ENCODE data around the gene ZBTB20.

Gene ZBTB20

GRCh38 chr3:114455432-114455831 is 691.7 kb downstream of the ZBTB20 start:
- DNase-seq = no peak

- DNase-seq = no peak
These were observed 692.4 kb downstream of the ZBTB20 start for GRCh38 chr3:114454551-114455251.

- DNase-seq = no peak
These were observed 693.7 kb downstream of the ZBTB20 start for GRCh38 chr3:114453361-114453780.

DNA sequence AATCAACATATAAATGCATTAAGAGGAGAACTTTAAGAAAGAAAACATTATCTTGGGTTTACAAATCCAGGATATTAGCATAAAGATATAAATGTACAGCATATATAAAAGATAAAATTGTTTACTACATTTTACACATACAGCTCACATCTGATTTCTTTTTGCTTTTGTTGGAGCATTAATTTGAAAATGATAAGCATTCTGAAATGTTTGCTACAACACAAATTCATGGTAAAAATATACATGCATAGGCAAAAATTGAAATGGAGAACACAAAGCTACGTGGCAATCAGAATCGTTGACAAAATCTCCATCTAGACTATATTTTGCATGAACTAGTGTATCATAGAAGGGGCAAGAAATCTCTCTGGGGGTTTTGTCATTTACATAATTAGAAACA is 694.2 kb downstream of the ZBTB20 start:
- no peak for DNase-seq

DNA sequence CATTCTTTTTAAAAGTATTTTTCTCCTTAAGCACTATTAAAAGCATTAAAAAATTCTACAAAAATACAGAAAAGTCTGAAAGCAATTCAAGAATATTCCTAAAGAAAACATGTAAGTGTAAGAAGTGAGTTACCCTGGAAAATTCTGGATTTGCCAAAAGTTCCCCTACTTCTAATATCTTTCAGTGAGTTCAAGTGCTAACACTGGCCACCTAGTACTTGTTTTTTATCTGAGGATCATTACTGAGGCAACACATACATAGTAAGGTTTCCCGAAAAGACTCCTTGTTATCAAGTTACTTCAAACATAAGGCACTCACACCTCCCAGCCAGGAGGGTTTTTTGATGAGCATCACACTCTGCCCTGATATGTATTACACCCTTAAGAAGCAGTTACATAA is 694.8 kb downstream of the ZBTB20 start:
- no peak for DNase-seq

- no peak for DNase-seq
These were observed 695.5 kb downstream of the ZBTB20 start for GRCh38 chr3:114451561-114452018.

DNA sequence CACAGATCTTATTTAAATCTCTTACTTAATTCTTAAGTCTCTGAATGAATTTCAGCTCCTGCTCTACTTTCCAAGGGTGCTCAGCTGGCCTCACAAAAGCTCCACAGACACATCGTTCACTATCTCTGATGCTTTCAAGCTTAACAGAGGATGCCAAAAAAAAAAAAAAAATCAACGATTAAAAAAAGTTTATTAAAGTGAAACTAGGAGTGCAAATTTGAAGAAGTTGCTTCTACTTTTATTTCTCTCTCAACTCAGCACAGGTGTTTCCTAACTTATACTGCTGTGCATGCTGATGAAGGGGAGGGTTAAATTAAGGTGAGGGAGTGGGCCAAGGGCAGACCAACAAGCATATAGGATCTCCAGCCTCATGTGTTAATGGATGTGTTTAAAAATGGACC is 696.0 kb downstream of the ZBTB20 start:
- DNase-seq = no peak

DNA sequence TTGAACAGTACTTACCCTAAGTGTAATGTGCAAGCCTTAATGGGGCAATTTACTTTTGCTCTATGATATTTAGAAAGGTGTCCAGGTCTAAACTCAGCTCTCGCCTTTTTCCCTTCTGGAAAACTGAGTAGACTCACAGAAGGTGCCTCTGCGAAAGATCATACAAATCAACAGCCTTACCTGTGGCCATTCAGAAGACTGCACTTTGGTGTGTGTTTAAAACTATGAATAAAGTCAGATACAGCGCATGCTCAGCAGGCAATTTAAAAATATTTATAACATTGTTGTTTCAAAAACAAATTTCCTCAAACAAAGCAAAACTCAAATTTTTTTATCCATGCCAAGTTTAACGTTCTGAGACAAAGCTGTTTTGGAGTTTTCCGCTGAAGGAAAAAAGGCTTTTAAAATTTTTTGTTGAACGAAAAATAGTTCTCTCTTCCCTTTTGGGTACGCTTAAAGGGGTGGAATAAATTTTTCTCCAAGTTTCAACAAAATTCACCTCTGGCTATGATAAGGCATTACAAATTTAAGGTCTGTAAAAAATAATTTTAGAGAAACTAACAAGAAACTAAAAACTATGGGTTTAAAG is 697.0 kb downstream of the ZBTB20 start:
- DNase-seq = no peak

DNA sequence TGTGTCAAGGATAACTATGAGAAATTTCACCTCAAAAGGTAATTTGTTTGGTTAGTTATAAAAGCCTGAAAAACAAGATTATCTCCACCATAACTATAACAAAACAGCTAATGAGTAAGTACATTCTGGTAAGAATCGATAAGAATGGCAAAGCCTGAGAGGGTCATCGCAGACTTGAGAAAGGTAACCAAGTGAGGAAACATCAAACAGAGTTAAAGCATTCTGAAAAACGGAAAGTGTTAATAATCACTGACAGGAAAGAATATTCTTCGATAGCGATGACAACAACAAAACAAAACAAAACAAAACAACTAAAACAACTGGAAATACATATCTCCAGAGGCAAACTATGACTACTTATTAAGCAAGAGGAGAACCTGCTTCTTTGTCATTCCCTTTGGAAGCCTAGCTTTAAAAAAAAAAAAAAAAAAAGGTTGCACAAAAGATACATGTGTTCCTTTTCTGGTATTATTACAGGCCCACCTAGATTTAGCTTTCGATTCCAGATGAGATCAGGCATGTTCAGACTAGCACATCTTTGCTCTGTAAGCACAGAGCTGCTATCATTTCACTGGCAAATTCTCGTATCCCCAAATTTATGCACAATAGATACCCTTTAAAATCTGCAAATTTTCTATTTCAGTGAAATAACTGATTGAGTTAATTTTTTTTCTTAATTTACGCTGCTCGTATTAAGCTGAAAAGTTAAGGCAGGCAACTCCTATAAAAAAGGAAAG is 697.6 kb downstream of the ZBTB20 start:
- DNase-seq = no peak

DNA sequence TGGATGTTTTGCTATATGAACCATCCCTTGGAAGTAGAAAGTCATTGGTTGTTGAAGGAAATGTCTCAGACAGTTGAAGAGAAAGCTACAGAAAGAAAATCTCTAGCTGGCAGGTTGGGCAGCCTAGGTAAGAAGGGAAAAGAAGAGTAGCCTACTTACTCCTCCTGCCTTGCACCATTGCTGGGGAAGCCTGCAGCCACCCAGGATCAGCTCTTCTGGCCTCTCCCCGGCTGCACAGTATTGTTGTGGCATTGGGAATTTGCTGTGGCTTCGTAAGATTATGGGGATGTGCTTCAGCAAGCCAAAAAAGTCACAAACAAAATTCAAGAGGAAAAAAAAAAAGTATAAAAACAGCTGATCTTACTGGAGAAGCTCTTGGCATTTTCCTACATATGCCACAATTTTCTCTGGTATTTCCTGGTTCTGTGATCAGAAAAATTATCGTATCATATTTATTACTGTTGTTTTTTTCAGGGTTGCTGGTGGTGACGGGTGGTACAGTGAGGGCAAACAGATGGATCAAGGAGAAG is 699.1 kb downstream of the ZBTB20 start:
- no peak for DNase-seq

DNA sequence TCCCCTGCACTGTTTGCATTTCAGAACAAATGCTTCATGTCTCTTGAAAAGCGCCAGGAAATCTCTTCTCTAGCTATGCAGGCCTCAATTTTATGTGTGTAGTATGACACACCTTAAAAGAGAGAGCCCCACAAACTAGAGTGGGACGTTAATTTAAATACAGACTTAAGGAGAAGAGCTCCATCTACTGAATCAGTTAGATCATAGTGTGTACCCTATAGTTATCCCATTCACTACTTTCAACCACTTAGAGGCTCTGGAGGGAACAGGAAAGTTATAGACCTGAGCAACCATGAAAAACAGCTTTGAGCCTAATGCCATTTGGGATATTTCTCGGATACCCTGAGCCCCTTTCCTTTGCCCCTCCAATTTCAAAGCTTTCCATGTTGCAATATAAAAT is 699.5 kb downstream of the ZBTB20 start:
- no peak for DNase-seq

DNA sequence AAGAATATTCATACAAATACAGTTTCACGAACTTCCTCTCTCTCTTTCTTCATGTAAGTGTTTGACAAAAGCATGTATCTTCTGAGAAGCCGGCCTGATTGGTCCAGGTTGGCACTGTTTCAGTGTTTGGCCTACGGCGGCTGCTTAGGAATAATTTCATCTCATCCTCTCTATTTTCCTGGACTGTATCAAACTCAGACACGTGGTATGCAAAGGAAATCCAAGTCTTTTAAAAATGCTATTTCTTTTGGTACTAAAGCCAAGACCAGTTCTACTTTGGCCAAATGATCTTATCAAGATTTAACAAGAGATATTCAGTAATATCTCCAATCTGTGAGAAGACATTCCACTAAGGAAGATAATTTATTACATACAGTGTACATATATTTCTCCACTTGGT is 700.5 kb downstream of the ZBTB20 start:
- no peak for DNase-seq

DNA sequence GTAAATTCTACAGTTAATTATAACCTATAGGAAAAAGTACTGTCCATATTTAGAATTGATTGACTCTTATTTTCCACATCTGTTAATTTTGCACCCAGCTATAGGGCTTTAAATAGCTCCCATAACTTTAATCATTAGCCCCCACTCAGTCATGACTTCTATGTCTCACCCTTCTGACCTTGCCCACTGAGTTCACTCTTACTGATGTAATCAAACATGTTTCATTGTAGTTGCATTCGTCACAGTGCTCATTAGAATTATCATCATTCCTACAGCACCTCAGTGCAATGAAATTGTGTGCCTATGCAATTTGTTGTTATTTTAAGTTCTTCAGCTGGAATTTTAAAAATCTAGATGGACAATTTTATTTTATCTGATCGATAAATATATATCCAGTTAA is 701.9 kb downstream of the ZBTB20 start:
- no peak for DNase-seq

- no peak for DNase-seq
These were observed 702.9 kb downstream of the ZBTB20 start for GRCh38 chr3:114444216-114444615.

GRCh38 chr3:114442246-114442645 is 704.8 kb downstream of the ZBTB20 start:
- no peak for DNase-seq

- no peak for DNase-seq
These were observed 705.7 kb downstream of the ZBTB20 start for GRCh38 chr3:114441386-114441785.

GRCh38 chr3:114440700-114441099 is 706.4 kb downstream of the ZBTB20 start:
- DNase-seq = no peak

GRCh38 chr3:114439284-114439683 is 707.8 kb downstream of the ZBTB20 start:
- no peak for DNase-seq

DNA sequence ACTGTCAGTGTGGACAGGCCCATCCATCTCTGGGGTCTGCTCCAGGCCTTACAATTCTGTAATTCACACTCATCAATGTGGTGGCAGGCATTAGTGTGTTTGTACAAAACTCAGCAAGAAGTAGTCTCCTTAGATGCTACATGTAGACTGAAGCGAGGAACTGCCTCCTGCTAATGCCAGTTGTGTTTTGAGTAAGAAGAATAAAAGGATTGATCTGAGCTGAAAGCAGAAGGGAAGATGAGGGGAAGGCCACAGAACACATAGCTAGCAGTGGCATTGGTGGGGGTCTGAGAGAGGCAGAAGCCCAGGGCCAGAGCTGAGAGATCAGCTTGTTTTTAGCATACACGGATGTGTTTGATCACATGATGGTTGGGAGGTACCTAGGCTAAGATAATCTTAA is 709.2 kb downstream of the ZBTB20 start:
- DNase-seq = no peak

GRCh38 chr3:114436182-114436581 is 710.9 kb downstream of the ZBTB20 start:
- DNase-seq = no peak

GRCh38 chr3:114435386-114436115 is 711.5 kb downstream of the ZBTB20 start:
- DNase-seq = no peak

DNA sequence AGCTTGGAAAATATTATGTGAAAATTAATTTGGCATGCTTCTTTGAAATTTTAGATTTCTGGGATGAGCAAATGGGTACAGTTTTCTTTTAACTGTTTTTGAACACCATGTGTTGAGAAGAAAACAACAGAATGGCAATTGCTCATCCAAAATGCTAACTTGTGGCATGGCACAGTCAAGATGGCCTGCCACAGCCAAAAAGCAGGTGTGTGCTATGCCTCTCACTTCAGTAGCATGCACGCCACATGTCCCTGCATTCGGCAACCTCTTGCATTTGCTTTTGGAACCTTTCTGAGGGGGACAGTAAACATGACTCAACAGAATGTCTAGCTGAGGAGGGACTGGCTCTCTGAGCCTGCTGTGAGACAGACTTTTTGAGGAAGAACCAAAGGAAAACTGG is 714.8 kb downstream of the ZBTB20 start:
- DNase-seq = no peak

DNA sequence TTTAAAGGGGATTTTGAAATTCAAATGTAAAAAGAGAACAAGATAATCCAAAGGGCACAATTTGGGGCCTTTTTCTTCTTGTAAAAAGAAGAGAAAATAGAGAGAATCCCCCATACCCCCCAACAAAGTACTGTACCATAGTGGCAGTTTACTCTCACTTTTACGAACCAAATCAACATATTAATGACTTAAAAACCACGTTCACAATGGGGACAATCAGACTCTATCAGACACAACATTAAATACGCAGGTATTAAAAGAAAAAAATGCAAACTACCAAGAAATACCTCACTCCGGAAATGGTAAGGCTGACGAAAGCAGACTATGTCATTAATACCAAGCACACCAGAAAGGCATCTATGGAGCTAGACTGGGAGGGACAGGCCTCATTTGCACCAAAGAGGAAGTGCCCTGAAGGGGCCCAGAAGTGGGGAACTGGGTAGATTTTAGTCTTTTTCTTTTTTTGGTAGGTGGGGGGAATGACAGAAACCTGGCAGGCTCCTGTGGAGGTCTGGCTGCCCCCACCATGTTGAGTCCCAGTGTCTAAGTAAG is 719.0 kb downstream of the ZBTB20 start:
- no peak for DNase-seq
